GM19025 (cell line): ENCODE measurements around the gene AFF3.
"Not testable (repeated sequence)": the region's sequence is repeated elsewhere in the genome, so short reads cannot be mapped to it uniquely, and the experiment has no call there.

Experiments used
- ATAC-seq: cut with Tn5 transposase; IDR thresholded peaks from one replicate; pipeline ENCODE4 v1.9.1; 2021; ENCODE audit warnings: mild to moderate bottlenecking, low read depth, moderate library complexity; ENCODE audit not compliant: unreplicated experiment

Gene AFF3

DNA sequence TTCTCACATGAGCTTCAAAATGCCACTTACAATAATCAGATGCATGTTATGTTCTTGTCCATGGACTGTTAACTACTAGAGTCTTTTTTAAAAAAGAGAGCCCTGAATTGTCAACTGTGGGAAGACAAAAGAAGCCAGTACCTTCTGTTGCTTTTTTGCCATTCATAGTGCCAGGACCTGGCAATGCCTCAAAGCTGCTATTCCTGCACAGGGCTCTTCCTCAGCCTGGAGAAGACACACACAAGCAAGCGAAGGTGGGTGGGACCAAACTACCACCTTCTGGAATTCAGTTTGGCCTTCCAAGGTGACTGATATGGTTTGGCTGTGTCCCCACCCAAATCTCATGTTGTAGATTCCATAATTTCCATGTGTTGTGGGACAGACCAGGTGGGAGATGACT lies 160.6 kb downstream of the AFF3 start:
- ATAC-seq: no peak

DNA sequence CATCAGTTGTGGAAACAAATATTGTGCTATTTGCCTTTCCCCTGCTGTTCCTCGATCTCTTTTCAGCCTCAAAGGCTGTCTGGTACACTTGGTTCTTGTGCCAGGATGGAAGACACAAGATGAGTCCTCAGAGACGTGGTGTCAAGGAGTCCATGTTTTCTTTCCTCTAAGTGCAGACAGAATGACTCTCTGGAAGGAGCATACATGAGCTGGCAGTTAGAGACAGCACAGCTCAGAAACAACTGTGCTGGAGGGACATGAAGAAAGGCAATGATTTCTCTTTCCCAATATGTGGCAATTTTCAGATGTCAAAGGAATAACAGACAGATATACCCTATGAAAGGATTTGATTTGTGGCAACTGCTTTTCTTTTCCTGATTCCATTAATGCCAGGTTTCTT lies 162.2 kb downstream of the AFF3 start:
- ATAC-seq: no peak

- no peak for ATAC-seq
These were observed 164.4 kb downstream of the AFF3 start for GRCh38 chr2:99977966-99978365.

DNA sequence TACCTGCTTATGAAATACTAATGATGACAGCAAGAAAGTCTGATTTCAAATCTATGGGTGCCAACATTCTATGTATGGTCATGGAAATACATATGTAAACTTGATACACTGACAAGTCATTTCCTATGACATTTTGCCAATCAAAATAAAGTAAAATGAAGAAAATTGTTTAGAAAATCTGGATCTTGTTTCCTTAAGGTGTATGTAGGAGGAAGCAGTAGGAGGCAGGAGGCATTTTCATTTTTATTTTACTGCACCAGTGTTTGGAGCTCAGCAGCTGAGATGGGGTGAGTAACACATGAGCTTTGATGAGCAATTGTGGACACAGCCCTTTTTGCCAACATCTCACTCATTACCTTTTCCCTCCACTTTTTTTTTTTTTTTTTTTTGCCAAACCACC lies 167.0 kb downstream of the AFF3 start:
- no peak for ATAC-seq

DNA sequence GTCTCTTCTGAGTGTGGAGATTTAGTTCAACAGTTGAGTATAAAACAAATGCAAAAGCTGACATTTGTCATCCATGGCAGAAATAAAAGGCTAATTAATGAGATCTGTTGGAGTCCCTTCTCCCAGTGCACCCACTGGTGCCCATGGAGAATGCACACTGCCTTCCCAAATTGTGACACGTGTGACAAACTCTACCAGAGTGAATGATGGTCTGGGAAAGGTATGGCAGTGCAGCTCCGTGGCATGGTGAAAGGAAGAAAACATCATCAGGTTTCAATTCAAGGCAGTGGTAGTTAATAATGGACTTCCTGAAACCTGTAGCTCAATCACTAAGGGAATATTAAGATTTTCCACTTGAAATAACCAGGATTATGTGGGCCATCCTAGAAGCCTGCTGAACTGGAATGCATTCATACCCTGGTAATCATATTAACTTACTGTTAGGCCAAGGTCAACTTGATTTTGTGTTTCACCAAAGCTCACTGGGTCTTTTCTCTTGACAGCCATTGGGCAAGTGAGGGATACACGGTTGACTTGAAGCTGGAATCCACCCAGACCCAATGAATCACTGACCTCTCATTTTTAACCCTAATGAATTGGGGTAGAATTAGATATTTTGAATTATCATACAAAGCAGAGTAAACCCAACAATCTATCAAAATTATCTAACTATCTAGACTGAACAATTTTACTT lies 167.6 kb downstream of the AFF3 start:
- no peak for ATAC-seq

- ATAC-seq: no peak
These were observed 168.1 kb downstream of the AFF3 start for GRCh38 chr2:99974275-99974674.

GRCh38 chr2:99971326-99971900 lies 171.0 kb downstream of the AFF3 start:
- no peak for ATAC-seq

DNA sequence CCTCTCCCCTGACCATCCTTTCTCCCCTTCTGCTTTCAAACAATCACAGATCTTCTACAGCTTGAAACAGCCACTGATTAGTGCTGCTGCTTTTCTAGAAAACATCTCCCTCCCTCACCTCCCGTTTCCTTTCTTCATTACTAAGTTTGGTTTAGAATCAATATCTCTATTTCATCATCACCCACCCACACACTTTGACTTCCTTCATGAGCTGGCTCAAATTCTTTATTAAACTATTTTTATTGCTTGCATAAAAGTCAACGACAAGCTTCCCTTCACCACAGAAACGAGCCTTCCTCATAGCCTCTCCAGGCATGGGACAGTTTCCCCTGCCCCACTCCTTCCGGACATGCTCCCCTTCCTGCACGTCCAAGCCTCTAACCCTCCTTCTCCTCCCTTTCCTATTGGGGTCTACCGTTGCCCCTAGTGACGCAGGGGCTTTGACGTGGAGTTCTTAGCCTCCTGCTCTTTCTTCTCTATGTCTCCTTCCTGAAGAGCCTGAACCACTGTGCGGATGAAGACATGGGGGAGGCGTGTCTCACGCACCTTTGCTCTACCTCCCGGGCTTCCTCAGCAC lies 172.0 kb downstream of the AFF3 start:
- no peak for ATAC-seq

DNA sequence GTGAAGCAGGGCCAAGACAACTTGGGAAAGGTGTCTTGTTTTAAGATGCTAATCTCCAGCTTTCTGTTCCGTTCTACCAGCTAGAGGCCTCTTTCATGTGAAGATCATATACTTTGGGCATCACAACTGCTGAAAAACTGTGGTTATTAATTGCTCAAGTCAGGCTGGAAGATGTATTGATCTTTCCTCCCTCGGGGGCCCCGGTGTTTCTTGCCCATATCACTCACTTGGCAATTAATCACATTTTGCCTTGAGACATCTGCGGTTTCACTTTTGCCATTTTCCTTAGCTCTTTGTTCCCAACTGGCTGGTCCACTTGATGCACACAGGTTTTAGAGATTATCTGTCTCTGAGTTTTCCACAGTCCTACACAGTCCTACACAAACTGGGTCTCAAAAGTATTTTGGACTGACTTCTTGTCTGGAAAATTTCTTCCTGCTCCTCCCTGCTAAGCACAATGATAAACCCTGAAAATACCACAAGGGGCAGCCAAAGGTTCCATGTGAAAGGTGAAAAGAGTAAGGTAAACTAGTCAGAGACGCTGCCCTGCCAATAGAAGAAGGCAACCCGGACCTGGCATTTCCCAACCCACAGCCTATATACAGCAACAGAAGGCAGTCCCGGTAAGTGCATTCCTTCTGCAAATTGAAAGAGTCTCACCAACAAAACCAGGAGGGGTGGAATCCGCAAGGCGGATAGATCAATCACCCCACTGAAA lies 181.0 kb downstream of the AFF3 start:
- ATAC-seq: no peak

GRCh38 chr2:99960790-99961189 lies 181.6 kb downstream of the AFF3 start:
- ATAC-seq: no peak

DNA sequence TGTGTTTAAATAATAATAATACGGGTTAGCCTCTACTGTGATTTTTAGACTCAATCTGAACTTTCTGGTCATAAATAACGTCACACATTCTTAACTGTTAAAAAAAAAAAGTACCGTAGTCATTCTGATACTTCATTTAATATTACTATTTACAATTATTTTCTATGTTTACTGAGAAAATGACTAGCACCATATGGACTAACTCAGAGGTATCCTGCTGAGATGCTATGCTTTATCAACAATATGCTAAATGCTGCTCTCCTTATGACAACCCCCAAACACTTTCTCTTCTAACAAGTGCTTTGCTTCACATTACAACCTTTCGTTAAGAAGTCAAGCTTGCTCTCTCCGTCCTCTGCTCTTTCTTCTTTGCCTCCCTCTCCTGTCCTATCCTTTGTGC lies 182.1 kb downstream of the AFF3 start:
- ATAC-seq: no peak

DNA sequence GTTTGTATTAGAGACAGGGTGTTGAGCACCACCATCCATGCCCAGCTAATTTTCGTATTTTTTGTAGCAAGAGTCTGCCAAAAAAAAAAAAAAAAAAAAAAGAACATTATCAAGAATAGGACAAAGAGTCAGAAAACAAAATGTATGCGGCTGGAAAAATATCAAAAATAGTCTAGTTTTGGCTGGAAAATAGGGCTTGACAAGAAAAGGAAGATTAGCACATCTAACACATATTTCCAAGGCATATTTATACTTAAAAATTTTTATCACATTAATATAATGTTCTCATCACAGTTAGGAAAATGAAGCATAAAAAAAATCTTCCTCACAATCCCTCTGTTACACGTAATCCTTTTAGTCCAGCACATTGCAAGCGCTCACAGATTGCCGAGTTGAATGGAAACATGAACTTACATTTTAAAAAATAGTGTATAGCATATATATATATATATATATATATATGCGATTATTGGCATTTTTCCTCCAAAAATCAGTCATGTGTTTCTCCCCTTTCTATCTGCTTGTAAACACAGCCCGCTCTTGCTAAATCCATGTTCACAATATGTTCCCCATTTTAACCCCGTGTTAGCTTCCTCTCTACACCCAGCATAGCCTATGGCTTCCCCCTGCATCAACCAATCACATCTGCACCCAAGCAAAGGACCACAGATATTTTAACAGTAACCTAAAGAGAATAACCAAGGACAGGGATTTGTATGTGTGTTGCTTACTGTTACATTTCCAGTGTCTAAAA lies 183.0 kb downstream of the AFF3 start:
- ATAC-seq: no peak

DNA sequence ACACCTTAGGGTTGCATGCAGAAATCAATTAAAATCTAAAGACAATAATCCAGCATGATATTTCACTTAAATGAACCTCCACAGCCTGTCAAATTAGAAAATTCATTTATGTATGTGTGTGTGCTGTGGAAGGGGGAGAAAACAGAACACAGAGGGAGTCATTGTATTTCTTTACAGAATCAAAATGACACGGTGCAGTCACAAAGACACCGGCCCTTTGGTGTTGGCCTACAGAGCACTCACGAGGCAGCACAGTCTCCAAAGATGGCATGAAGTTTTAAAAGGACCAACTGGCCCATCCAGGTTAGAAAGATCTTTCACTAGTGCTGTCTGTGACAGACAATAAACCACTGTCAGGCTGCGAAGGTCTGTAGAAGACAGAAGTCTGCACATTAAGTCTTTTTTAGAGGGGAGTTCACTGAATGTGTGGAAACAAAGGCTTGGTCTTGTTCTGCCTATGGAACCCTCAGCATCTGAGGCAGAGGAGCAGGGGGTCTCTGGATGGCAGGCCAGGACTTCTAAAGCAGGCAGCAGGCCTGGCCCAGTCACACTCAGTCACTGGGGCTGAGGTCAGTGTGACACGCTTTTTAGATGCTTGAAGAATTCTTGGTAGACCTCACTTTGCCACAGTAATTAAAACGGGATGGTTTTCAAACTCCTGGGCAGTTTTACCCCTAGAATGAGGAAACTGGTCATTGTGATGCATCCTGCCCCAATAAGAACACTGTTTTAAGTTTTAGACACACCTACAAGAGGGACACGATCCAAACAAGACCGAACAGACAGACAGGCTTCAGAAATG lies 184.9 kb downstream of the AFF3 start:
- ATAC-seq: no peak

DNA sequence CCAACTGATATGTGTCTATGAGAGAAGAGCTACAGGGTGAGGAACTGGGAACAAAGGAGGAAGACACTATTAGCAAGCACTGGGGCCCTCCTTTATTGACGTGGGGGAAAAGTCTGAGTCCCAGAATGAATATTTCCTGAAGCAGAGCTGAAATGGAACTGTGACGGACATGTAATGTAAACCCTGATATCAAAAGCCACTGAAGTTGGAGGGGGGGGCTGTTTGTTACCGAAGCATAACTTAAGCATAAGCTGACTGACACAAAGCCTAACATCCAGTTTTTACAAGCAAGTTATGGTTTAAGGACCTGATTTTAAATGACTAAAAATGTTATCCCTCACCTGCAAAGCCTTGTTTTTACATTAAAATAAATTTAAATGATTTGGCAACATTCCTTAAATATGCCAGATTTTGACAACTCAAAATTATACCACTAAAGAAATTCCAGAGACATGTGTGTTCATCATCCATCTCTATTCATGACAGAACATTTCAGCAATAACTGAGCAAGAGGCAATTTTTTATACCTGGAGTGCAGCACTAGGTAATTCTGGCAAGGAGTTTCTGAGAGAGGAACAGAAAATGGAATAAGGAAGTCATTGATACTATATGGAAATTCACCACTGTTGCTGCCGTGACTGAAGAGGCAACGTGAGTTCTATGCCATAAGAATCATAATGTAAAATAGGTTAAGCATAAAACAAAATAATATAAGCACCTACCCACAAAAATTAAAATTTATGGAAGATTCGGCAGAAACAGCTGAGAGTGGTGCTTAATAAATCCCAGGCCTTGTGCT lies 186.0 kb downstream of the AFF3 start:
- ATAC-seq: no peak

DNA sequence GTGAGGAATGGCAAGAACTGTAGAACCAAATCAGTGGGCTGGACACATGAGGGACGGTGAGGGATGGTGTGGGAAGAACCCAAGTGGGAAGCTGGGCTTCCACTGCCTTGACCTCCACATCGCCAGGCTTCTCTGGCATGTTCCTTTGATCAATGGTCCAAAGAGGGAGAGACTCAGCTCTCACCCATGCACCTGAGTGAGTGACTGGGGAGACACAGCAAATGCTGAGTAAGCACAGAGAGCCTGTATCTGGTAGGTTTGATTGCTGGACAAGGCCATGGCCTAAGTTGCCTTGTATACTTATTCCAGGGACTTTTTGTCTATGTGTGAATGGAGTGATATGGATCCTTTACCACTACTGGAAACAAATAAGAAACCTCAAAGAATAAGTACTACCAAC lies 188.6 kb downstream of the AFF3 start:
- ATAC-seq: no peak

DNA sequence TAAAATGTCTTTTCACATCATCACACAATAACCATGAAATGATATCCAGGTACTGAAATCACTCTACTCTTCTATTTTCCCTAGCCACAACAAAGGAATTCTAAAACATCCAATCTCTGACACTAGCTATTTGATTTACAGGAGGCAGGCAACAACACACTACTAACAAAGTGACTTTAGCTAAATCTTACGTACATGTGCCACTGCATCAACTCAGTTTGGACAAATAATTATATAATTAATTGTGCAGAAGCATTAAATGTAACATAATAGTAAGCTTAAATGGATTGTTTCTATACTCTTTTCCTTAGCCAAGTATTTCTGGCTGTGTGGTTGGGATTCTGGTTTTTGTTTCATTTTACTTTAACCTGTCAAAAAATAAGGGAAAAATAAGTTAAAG lies 192.4 kb downstream of the AFF3 start:
- ATAC-seq: no peak

DNA sequence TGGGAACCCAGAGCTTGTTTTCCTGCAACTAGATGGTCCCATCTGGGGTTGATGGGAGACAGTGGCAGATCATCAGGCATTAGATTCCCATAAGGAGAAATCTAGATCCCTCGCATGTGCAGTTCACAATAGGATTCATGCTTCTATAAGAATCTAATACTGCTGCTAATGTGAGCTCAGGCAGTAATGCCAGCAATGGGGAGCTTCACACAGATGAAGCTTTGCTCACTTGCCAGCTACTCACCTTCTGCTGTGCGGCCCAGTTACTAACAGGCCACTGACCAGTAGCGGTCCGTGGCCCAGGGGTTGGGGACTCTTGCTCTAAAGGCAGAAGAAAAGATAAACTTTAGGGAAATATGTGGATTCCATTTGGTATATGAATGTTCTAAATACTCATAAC lies 192.9 kb downstream of the AFF3 start:
- no peak for ATAC-seq

GRCh38 chr2:99948010-99948409 lies 194.4 kb downstream of the AFF3 start:
- ATAC-seq: no peak

GRCh38 chr2:99947366-99947765 lies 195.0 kb downstream of the AFF3 start:
- not testable (repeated sequence) for ATAC-seq
